K562 (cell line): Measurements from ENCODE around the gene IFT122. TPM values are rescaled to one million over a fixed set of nuclear protein-coding genes. Genes with fewer than 3 reads are reported as not detected.

Source experiments
- ATAC-seq: fragments of 200-7000 bp; cut with Tn5 transposase; 3 replicates; pipeline ENCODE4 v1.9.1; 2020; ENCODE audit warnings: moderate library complexity
- BruUV-seq: library from RNA; stranded (reverse); fragments of 400-500 nt; replicated peaks from 2 replicates; lab custom pipeline; 2021; lab: Mats Ljungman, UMichigan
- CTCF ChIA-PET: fragments of 300-600 bp; formaldehyde crosslinking; extraction: SDS; loops from one replicate; lab custom pipeline; 2021; ENCODE audit warnings: low intra/inter-chr PET ratio; lab: Yijun Ruan, JAX
- POLR2A ChIA-PET: fragments of 300-600, 350-650 bp; sonication (Branson Sonifier 250); formaldehyde crosslinking; extraction: SDS; loops from one replicate; lab custom pipeline; 2021; ENCODE audit warnings: antibody characterized with exemption, inconsistent platforms; lab: Yijun Ruan, JAX
- DNase-seq, 4 experiments: peaks; one replicate each; pipeline versions ENCODE4 v3.0.0 to v3.0.0-alpha.2; 2011 to 2018; ENCODE audit warnings: low spot score in 3 of 4, mixed read lengths in 3 of 4; ENCODE audit errors: extremely low read depth in 1 of 4
- FAIRE-seq: peaks from 2 replicates; lab custom pipeline; 2011; peaks lifted over from hg19 to GRCh38; lab: Jason Lieb, UNC
- H2AFZ ChIP-seq: 2 replicates; pipeline ENCODE4 v1.6.0; 2011; ENCODE audit warnings: low read depth, low read length, control low read depth, inconsistent platforms
- H3K27ac ChIP-seq: fragments of 200-600 bp; 3 replicates; pipeline ENCODE4 v1.8.0; 2011; ENCODE audit warnings: low read depth, mild to moderate bottlenecking, control low read depth, inconsistent platforms, low read length, moderate library complexity, mixed read lengths; ENCODE audit errors: extremely low read depth
- H3K27me3 ChIP-seq, 2 experiments: fragments of 300-600 bp in 1 of 2; 2 replicates in 1 of 2; 3 replicates in 1 of 2; pipeline versions ENCODE4 v1.6.0 to v1.8.0; 2011; ENCODE audit warnings: inconsistent platforms in 2 of 2, low read length in 2 of 2, mild to moderate bottlenecking in 1 of 2, mixed read lengths in 1 of 2, moderate library complexity in 1 of 2; ENCODE audit not compliant: control insufficient read depth in 2 of 2, insufficient read depth in 2 of 2
- H3K36me3 ChIP-seq: fragments of 300-600 bp; 3 replicates; pipeline ENCODE4 v1.8.0; 2011; ENCODE audit warnings: mild to moderate bottlenecking, low read length, inconsistent platforms; ENCODE audit not compliant: control insufficient read depth, insufficient read depth
- H3K4me1 ChIP-seq, 2 experiments: fragments of 200-600 bp in 1 of 2; replicated peaks in 1 of 2; 2 replicates in 1 of 2; 3 replicates in 1 of 2; pipeline versions ENCODE4 v1.5.1 to v1.8.0; 2011; ENCODE audit warnings: inconsistent platforms in 2 of 2, low read length in 2 of 2, mild to moderate bottlenecking in 1 of 2, mixed read lengths in 1 of 2, moderate library complexity in 1 of 2; ENCODE audit not compliant: control insufficient read depth in 2 of 2, insufficient read depth in 2 of 2
- H3K4me2 ChIP-seq: 2 replicates; pipeline ENCODE4 v1.6.1; 2011; ENCODE audit warnings: low read length, control low read depth, inconsistent platforms, mixed read lengths; ENCODE audit not compliant: insufficient read depth
- H3K4me3 ChIP-seq: fragments of 200-600 bp; sonication (generic), shearing (Covaris generic); 2 replicates; pipeline ENCODE4 v1.5.1; 2016; ENCODE audit warnings: control low read depth, inconsistent platforms
- H3K79me2 ChIP-seq: fragments of 200-600 bp; 3 replicates; pipeline ENCODE4 v1.8.0; 2011; ENCODE audit warnings: low read length, inconsistent platforms; ENCODE audit not compliant: control insufficient read depth, insufficient read depth
- H3K9ac ChIP-seq, 2 experiments: 2 replicates each; pipeline versions ENCODE4 v1.6.0 to v1.6.1; 2011; ENCODE audit warnings: low read depth in 2 of 2, low read length in 2 of 2, control low read depth in 1 of 2, inconsistent platforms in 1 of 2, mild to moderate bottlenecking in 1 of 2, mixed read lengths in 1 of 2; ENCODE audit not compliant: insufficient read depth in 1 of 2
- H3K9me1 ChIP-seq: one replicate; pipeline ENCODE4 v1.6.0; 2011; ENCODE audit warnings: inconsistent platforms, mild to moderate bottlenecking, low read length, moderate library complexity; ENCODE audit not compliant: control insufficient read depth, insufficient read depth
- H3K9me3 ChIP-seq: replicated peaks from 2 replicates; pipeline ENCODE4 v1.5.1; 2011; ENCODE audit warnings: low read depth, low read length, inconsistent platforms; ENCODE audit not compliant: control insufficient read depth, insufficient read depth
- H4K20me1 ChIP-seq: replicated peaks from 2 replicates; pipeline ENCODE4 v1.6.1; 2011; ENCODE audit warnings: low read length, inconsistent platforms, mixed read lengths; ENCODE audit not compliant: control insufficient read depth, insufficient read depth
- EWSR1 ChIP-seq: fragments of 450-650 bp; IDR thresholded peaks from 2 replicates; pipeline ENCODE4 v1.6.1; 2018; ENCODE audit warnings: borderline replicate concordance, mild to moderate bottlenecking, low read depth, moderate library complexity; ENCODE audit not compliant: partially characterized antibody
- GTF2E2 ChIP-seq: fragments of 200-800 bp; sonication (Bioruptor generic); IDR thresholded peaks from 2 replicates; pipeline ENCODE4 v1.6.1; 2016; ENCODE audit warnings: missing genetic modification characterization, missing compliant biosample characterization
- HDGF ChIP-seq: fragments of 450-650 bp; IDR thresholded peaks from 2 replicates; pipeline ENCODE4 v1.6.1; 2016
- KLF16 ChIP-seq: IDR thresholded peaks from 2 replicates; pipeline ENCODE4 v1.6.1; 2016; ENCODE audit warnings: antibody characterized with exemption
- MEF2A ChIP-seq: IDR thresholded peaks from 2 replicates; pipeline ENCODE4 v1.6.1; 2011; ENCODE audit warnings: low read depth, mild to moderate bottlenecking, low read length, moderate library complexity; ENCODE audit not compliant: control insufficient read depth
- NCOA1 ChIP-seq: fragments of 450-650 bp; IDR thresholded peaks from 2 replicates; pipeline ENCODE4 v1.6.1; 2016; ENCODE audit warnings: low read depth
- PHF21A ChIP-seq: fragments of 450-650 bp; IDR thresholded peaks from 2 replicates; pipeline ENCODE4 v1.6.1; 2017; ENCODE audit warnings: low read depth, borderline replicate concordance
- PHTF2 ChIP-seq: fragments of 250-450 bp; sonication (Bioruptor Pico); IDR thresholded peaks from 2 replicates; pipeline ENCODE4 v1.5.0; 2021; ENCODE audit warnings: mild to moderate bottlenecking
- POLR2H ChIP-seq: IDR thresholded peaks from 2 replicates; pipeline ENCODE4 v1.6.1; 2016; ENCODE audit warnings: missing genetic modification characterization, low read depth, mild to moderate bottlenecking, control low read depth, missing compliant biosample characterization, moderate library complexity
- STAT5A ChIP-seq: IDR thresholded peaks from 2 replicates; pipeline ENCODE4 v1.6.1; 2012; ENCODE audit warnings: low read length, inconsistent platforms, borderline replicate concordance
- TCF3 ChIP-seq: sonication (generic); formaldehyde crosslinking; IDR thresholded peaks from 2 replicates; pipeline ENCODE4 v1.4.0; 2020; ENCODE audit warnings: mild to moderate bottlenecking, missing genetic modification reagents
- ZNF561 ChIP-seq: fragments of 450-650 bp; formaldehyde crosslinking; conservative IDR thresholded peaks from 2 replicates; pipeline ENCODE4 v1.4.0; 2020; ENCODE audit warnings: mild to moderate bottlenecking, moderate library complexity
- WGBS: fragments of 100-300 bp; shearing (Covaris generic); methylation state at CpG from one replicate; pipeline ENCODE4 v1.1.6; 2016; ENCODE audit warnings: low coverage, mixed read lengths; ENCODE audit not compliant: insufficient coverage; ENCODE audit errors: missing lambda C conversion rate; 5-methylcytosine and 5-hydroxymethylcytosine counted together
- in situ Hi-C: fragments of 300-500 bp; cut with MboI; formaldehyde crosslinking; loops from 4 replicates; pipeline ENCODE4 v1.15.0; 2018; ENCODE audit warnings: inconsistent platforms, mixed read lengths
- intact Hi-C: fragments of 100-400 bp; cut with micrococcal nuclease; formaldehyde crosslinking; loops from 2 replicates; pipeline ENCODE4 v1.14.2; 2022
- polyA plus RNA-seq, 8 experiments: library from polyadenylated mRNA; depleted of rRNA in 4 of 8; stranded (reverse) in 5 of 8; unstranded in 3 of 8; fragments of >200 nt; fragmentation: Nextera tagmentation in 2 of 8; fragmentation: Illumina TruSeq in 1 of 8; extraction: Ambion mirVana in 2 of 8; extraction: Trizol in 1 of 8; gene quantifications; 2 replicates each; pipeline versions ENCODE4 v1.2.1 to v1.2.3, GENCODE V29; 2011 to 2014; ENCODE audit warnings: inconsistent platforms in 1 of 8, missing spikeins in 1 of 8
- total RNA-seq, 7 experiments: library from RNA; depleted of rRNA in 6 of 7; stranded (reverse); fragments of >200 nt in 6 of 7; fragmentation: Illumina TruSeq in 2 of 7; extraction: Trizol in 2 of 7; gene quantifications; 2 replicates each; pipeline versions ENCODE4 v1.2.1 to v1.2.3, GENCODE V29; 2011 to 2021; ENCODE audit warnings: low replicate concordance in 1 of 7
- TF ChIP-seq, protein P1 (sequence below): fragments of 250-450 bp; sonication (Bioruptor Pico); IDR thresholded peaks from 2 replicates; pipeline ENCODE4 v1.4.0; 2020; ENCODE audit warnings: mild to moderate bottlenecking, moderate library complexity
- TF ChIP-seq, protein P2 (sequence below): fragments of 250-450 bp; sonication (Bioruptor Pico); IDR thresholded peaks from 2 replicates; pipeline ENCODE4 v1.8.0; 2021; ENCODE audit warnings: mild to moderate bottlenecking, moderate library complexity
- TF ChIP-seq, protein P3 (sequence below): fragments of 200-800 bp; sonication (Bioruptor generic); IDR thresholded peaks from 2 replicates; pipeline ENCODE4 v1.6.1; 2017; ENCODE audit warnings: missing genetic modification characterization, missing compliant biosample characterization

The IFT122 gene
- total and polyA plus RNA-seq, 9 of the 15 experiments (the other 6 are each of a cell fraction or from before 2014, with no cell fraction given): 2.4 to 11.5 (median 7.7) TPM

DNA sequence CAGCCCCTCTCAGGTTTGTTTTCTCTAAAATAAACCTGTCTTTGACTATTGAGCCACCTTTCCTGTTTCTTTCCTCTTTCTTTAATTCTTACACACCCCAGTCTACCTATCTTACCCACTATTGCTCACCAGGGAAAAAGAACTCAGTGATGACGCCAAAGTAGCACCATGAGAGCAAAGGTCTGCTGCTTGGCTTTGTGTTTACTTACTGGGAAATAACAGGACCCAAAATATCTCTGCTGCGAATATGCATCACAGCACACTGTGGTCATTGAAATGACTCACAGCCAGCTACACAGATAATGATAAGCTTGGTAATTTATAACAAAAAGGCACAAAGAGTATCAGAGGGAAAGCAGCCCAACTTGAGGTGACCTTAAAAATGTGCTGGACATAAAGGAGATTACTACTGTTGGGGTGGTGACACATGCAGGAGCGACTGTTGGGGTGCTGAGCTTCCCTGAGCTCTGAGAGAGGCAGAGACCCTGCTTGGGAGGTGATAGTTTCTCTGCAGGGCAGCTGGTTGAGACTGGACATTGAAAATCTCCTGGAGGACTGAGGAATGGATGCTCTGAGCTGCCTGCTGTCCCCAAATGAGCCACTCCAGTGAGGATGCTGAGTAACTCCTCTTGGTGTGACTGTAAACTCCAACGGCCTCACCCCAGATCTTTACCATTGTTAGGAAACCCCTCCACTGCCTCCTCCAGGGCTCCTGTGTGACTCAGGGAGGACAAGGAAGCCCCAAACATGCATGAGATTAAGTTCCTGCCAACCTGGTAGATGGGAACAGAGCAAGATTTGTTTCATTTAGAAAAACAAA, 26.1 kb upstream of the IFT122 start:
- FAIRE-seq (no peak), DNase-seq (peak; percentile 32 to 78 (median 50)), ATAC-seq (peak; percentile 85)
- Histone ChIP-seq H3K4me1 (peaks cover 27 to 43% of the 10 kb centered on the region in 2 experiments), H3K4me3 (no peak overlapping the region), H3K9ac (peak overlapping the region in 1 of 2 experiments; percentile 32; a peak in 3 of 4 replicates), H3K27me3 (no peaks in the 10 kb centered on the region), H3K27ac (peak overlapping the region; percentile 68), H3K4me2 (peak overlapping the region; percentile 69), H3K79me2 (no peaks in the 10 kb centered on the region), H2AFZ (peak overlapping the region; percentile 54), H3K36me3 (no peaks in the 10 kb centered on the region), H4K20me1 (no peaks in the 10 kb centered on the region), H3K9me1 (no peaks in the 10 kb centered on the region), H3K9me3 (no peaks in the 10 kb centered on the region)
- intact Hi-C loops (loop anchor here (1.0 to 10.0 kb wide), 2 partner anchors 14 to 89 kb away; no protein-coding TSS in a partner anchor), in situ Hi-C loops (no loop called here)
- ChIA-PET POLR2A (interaction anchor here (0.7 to 3.3 kb wide), 9 partner anchors 9 to 61 kb away, joined by 3 to 26 read pairs (median 5); partner anchors contain the start of genes EFCAB12, IFT122 and MBD4), CTCF (interaction anchor here (0.6 kb wide), 1 partner anchor 10 kb away, joined by 3 read pairs; no protein-coding TSS in a partner anchor)
- WGBS: 2% methylated on average over 4 of the region's 4 CpGs
- no TSS peak for BruUV-seq
- TF ChIP-seq PHF21A: 0 out of 2 replicates have a peak, but pooled peaks have one; percentile 26
- no peak for TF ChIP-seq HDGF
- TF ChIP-seq EWSR1: no peak
- peak; percentile 70; the same call in 1 of the 2 replicates for TF ChIP-seq KLF16
- no peak for TF ChIP-seq POLR2H (tag)
- TF ChIP-seq, protein P1, sequence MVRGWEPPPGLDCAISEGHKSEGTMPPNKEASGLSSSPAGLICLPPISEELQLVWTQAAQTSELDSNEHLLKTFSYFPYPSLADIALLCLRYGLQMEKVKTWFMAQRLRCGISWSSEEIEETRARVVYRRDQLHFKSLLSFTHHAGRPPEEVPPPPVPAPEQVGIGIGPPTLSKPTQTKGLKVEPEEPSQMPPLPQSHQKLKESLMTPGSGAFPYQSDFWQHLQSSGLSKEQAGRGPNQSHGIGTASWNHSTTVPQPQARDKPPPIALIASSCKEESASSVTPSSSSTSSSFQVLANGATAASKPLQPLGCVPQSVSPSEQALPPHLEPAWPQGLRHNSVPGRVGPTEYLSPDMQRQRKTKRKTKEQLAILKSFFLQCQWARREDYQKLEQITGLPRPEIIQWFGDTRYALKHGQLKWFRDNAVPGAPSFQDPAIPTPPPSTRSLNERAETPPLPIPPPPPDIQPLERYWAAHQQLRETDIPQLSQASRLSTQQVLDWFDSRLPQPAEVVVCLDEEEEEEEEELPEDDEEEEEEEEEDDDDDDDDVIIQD: no peak
- no peak for TF ChIP-seq PHTF2 (CRISPR knock-in tag)
- no peak for TF ChIP-seq ZNF561
- TF ChIP-seq GTF2E2 (tag): no peak
- TF ChIP-seq NCOA1: peak; percentile 50; the same call in 1 of the 2 replicates
- TF ChIP-seq, protein P2, sequence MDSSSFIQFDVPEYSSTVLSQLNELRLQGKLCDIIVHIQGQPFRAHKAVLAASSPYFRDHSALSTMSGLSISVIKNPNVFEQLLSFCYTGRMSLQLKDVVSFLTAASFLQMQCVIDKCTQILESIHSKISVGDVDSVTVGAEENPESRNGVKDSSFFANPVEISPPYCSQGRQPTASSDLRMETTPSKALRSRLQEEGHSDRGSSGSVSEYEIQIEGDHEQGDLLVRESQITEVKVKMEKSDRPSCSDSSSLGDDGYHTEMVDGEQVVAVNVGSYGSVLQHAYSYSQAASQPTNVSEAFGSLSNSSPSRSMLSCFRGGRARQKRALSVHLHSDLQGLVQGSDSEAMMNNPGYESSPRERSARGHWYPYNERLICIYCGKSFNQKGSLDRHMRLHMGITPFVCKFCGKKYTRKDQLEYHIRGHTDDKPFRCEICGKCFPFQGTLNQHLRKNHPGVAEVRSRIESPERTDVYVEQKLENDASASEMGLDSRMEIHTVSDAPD: no peak
- TF ChIP-seq STAT5A: peak; percentile 71
- TF ChIP-seq, protein P3, sequence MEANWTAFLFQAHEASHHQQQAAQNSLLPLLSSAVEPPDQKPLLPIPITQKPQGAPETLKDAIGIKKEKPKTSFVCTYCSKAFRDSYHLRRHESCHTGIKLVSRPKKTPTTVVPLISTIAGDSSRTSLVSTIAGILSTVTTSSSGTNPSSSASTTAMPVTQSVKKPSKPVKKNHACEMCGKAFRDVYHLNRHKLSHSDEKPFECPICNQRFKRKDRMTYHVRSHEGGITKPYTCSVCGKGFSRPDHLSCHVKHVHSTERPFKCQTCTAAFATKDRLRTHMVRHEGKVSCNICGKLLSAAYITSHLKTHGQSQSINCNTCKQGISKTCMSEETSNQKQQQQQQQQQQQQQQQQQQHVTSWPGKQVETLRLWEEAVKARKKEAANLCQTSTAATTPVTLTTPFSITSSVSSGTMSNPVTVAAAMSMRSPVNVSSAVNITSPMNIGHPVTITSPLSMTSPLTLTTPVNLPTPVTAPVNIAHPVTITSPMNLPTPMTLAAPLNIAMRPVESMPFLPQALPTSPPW: no peak
- TF ChIP-seq TCF3: peak; percentile 87
- TF ChIP-seq MEF2A: peak; percentile 69
